Caco-2 (cell line): ENCODE results near the gene ABLIM2. TPM values are rescaled to one million over a fixed set of nuclear protein-coding genes. Genes with fewer than 3 reads are reported as not detected.

ENCODE experiments used
- BruUV-seq: library from RNA; stranded (reverse); fragments of 400-500 nt; replicated peaks from 2 replicates; lab custom pipeline; 2021; lab: Mats Ljungman, UMichigan
- CTCF ChIA-PET: fragments of 300-600 bp; sonication (Branson Sonifier 250); formaldehyde crosslinking; loops from one replicate; lab custom pipeline; 2022; ENCODE audit warnings: antibody characterized with exemption; lab: Charles Lee
- POLR2A ChIA-PET: fragments of 300-600 bp; sonication (Branson Sonifier 250); formaldehyde crosslinking; loops from one replicate; lab custom pipeline; 2022; ENCODE audit warnings: antibody characterized with exemption; lab: Charles Lee
- DNase-seq, 2 experiments: peaks; one replicate each; pipeline versions ENCODE4 v3.0.0 to v3.0.0-alpha.2; 2020 to 2022
- H3K27me3 ChIP-seq: replicated peaks from 2 replicates; pipeline ENCODE4 v1.6.0; 2011; ENCODE audit warnings: low read length; ENCODE audit not compliant: control insufficient read depth, insufficient read depth
- H3K36me3 ChIP-seq: 2 replicates; pipeline ENCODE4 v1.5.1; 2011; ENCODE audit warnings: low read length; ENCODE audit not compliant: control insufficient read depth, insufficient read depth
- H3K4me1 ChIP-seq: fragments of 250-450 bp; sonication (Bioruptor Pico); 2 replicates; pipeline ENCODE4 v1.5.1; 2020; ENCODE audit warnings: mild to moderate bottlenecking
- H3K4me3 ChIP-seq: 2 replicates; pipeline ENCODE4 v1.5.1; 2011; ENCODE audit warnings: low read depth, mild to moderate bottlenecking, control low read depth, low read length
- H3K9me3 ChIP-seq: fragments of 250-450 bp; sonication (Bioruptor Pico); 2 replicates; pipeline ENCODE4 v1.5.1; 2020; ENCODE audit warnings: mild to moderate bottlenecking, moderate library complexity
- H3K27ac Mint-ChIP-seq: one replicate; pipeline ENCODE4 v1.8.0; 2022; ENCODE audit warnings: mixed read lengths; ENCODE audit not compliant: unreplicated experiment
- H3K27me3 Mint-ChIP-seq: one replicate; pipeline ENCODE4 v1.8.0; 2022; ENCODE audit warnings: mixed read lengths; ENCODE audit not compliant: insufficient read depth, unreplicated experiment
- H3K36me3 Mint-ChIP-seq: one replicate; pipeline ENCODE4 v1.8.0; 2022; ENCODE audit warnings: mild to moderate bottlenecking, mixed read lengths; ENCODE audit not compliant: insufficient read depth, unreplicated experiment
- H3K4me1 Mint-ChIP-seq: one replicate; pipeline ENCODE4 v1.8.0; 2022; ENCODE audit warnings: low read depth, mixed read lengths; ENCODE audit not compliant: unreplicated experiment
- H3K4me3 Mint-ChIP-seq: one replicate; pipeline ENCODE4 v1.8.0; 2022; ENCODE audit warnings: mild to moderate bottlenecking, moderate library complexity, mixed read lengths; ENCODE audit not compliant: unreplicated experiment
- H3K9me3 Mint-ChIP-seq: one replicate; pipeline ENCODE4 v1.8.0; 2022; ENCODE audit warnings: mixed read lengths; ENCODE audit not compliant: unreplicated experiment
- CTCF ChIP-seq, 2 experiments: fragments of 200-600 bp in 1 of 2; IDR thresholded peaks; 1 replicate in 1 of 2; 2 replicates in 1 of 2; pipeline versions ENCODE4 v1.5.1 to v1.8.0; 2011 to 2022; ENCODE audit warnings: antibody characterized with exemption in 1 of 2, control low read depth in 1 of 2, inconsistent platforms in 1 of 2, low read depth in 1 of 2, low read length in 1 of 2, mild to moderate bottlenecking in 1 of 2, moderate library complexity in 1 of 2; ENCODE audit not compliant: insufficient read depth in 1 of 2, severe bottlenecking in 1 of 2, unreplicated experiment in 1 of 2
- intact Hi-C: fragments of 100-400 bp; cut with micrococcal nuclease; formaldehyde crosslinking; loops from one replicate; pipeline ENCODE4 v1.10.0; 2022; ENCODE audit not compliant: unreplicated experiment
- total RNA-seq: library from RNA; stranded (reverse); gene quantifications from 2 replicates; pipeline ENCODE4 v1.2.3, GENCODE V29; 2022

ABLIM2 gene
- total RNA-seq, 1 experiment from 2014 or later, result 0.23 TPM

- Mint-ChIP-seq H3K27me3 (peaks cover 7% of the 10 kb centered on the region), H3K36me3 (no peaks in the 10 kb centered on the region), H3K9me3 (no peaks in the 10 kb centered on the region), H3K27ac (no peak overlapping the region), H3K4me3 (no peak overlapping the region), H3K4me1 (no peaks in the 10 kb centered on the region)
- no peak for TF ChIP-seq CTCF (IDR thresholded peaks at IDR 0.05; ENCODE audit: insufficient read depth in 1 of 2, low read depth in 1 of 2, low read length in 1 of 2, severe bottlenecking in 1 of 2, unreplicated experiment in 1 of 2)
- H3K9me3 ChIP-seq, result no peaks in the 10 kb centered on the region
- H3K27me3 ChIP-seq, result no peaks in the 10 kb centered on the region; the same call in none of the 2 replicates
- ChIA-PET CTCF (no interaction called here), POLR2A (no interaction called here)
- no peaks in the 10 kb centered on the region for H3K4me1 ChIP-seq
- H3K4me3 ChIP-seq, result no peak overlapping the region
- no peaks in the 10 kb centered on the region for H3K36me3 ChIP-seq
- intact Hi-C loops, result no loop called here
- no peak for DNase-seq
- BruUV-seq, result no TSS peak
Observed at GRCh38 chr4:8082517-8083055, 76.0 kb downstream of the ABLIM2 start.

GRCh38 chr4:8081621-8082516 is 76.7 kb downstream of the ABLIM2 start:
- DNase-seq, result no peak
- H3K4me1 Mint-ChIP-seq, result no peaks in the 10 kb centered on the region
- intact Hi-C loops, result no loop called here
- no peaks in the 10 kb centered on the region; the same call in none of the 2 replicates for H3K27me3 ChIP-seq
- peaks cover 4% of the 10 kb centered on the region for H3K27me3 Mint-ChIP-seq
- no peaks in the 10 kb centered on the region for H3K36me3 ChIP-seq
- TF ChIP-seq CTCF (IDR thresholded peaks at IDR 0.05; ENCODE audit: insufficient read depth in 1 of 2, low read depth in 1 of 2, low read length in 1 of 2, severe bottlenecking in 1 of 2, unreplicated experiment in 1 of 2), result no peak
- H3K4me1 ChIP-seq, result no peaks in the 10 kb centered on the region
- no peak overlapping the region for H3K4me3 Mint-ChIP-seq
- H3K4me3 ChIP-seq, result no peak overlapping the region
- H3K36me3 Mint-ChIP-seq, result no peaks in the 10 kb centered on the region
- H3K9me3 ChIP-seq, result no peaks in the 10 kb centered on the region
- H3K9me3 Mint-ChIP-seq, result no peaks in the 10 kb centered on the region
- ChIA-PET POLR2A (no interaction called here), CTCF (no interaction called here)
- BruUV-seq, result no TSS peak
- H3K27ac Mint-ChIP-seq, result no peak overlapping the region

GRCh38 chr4:8081171-8081570 is 77.4 kb downstream of the ABLIM2 start:
- no peak for DNase-seq
- Histone ChIP-seq H3K4me3 (no peak overlapping the region), H3K36me3 (no peaks in the 10 kb centered on the region), H3K27me3 (no peaks in the 10 kb centered on the region; the same call in none of the 2 replicates), H3K4me1 (no peaks in the 10 kb centered on the region), H3K9me3 (no peaks in the 10 kb centered on the region)
- Mint-ChIP-seq H3K27me3 (peaks cover 4% of the 10 kb centered on the region), H3K27ac (no peak overlapping the region), H3K9me3 (no peaks in the 10 kb centered on the region), H3K36me3 (no peaks in the 10 kb centered on the region), H3K4me1 (no peaks in the 10 kb centered on the region), H3K4me3 (no peak overlapping the region)
- no TSS peak for BruUV-seq
- no peak for TF ChIP-seq CTCF (IDR thresholded peaks at IDR 0.05; ENCODE audit: insufficient read depth in 1 of 2, low read depth in 1 of 2, low read length in 1 of 2, severe bottlenecking in 1 of 2, unreplicated experiment in 1 of 2)
- ChIA-PET CTCF (no interaction called here), POLR2A (no interaction called here)
- intact Hi-C loops, result no loop called here
